Measurements from ENCODE around the gene SOX15.

The SOX15 gene

GRCh38 chr17:7562208-7562605 lies 27.7 kb downstream of the SOX15 start:
- TF ChIP-seq REST (IDR thresholded peaks at IDR 0.05; ENCODE audit: insufficient read depth in 1 of 2, low read depth in 2 of 2, low read length in 2 of 2) (no peak), TAF1 (IDR thresholded peaks at IDR 0.05; ENCODE audit: borderline replicate concordance, insufficient read depth, low read length) (no peak), FOXP2 (optimal IDR thresholded peaks at IDR 0.05; ENCODE audit: borderline replicate concordance, extremely low read depth, extremely low read length, insufficient read depth) (no peak), SIN3A (IDR thresholded peaks at IDR 0.05; ENCODE audit: borderline replicate concordance, insufficient read depth, low read length) (no peak), POLR2AphosphoS5 (IDR thresholded peaks at IDR 0.05; ENCODE audit: low read depth, low read length) (no peak)

- TF ChIP-seq TAF1 (IDR thresholded peaks at IDR 0.05; ENCODE audit: borderline replicate concordance, insufficient read depth, low read length) (no peak), SIN3A (IDR thresholded peaks at IDR 0.05; ENCODE audit: borderline replicate concordance, insufficient read depth, low read length) (no peak), FOXP2 (optimal IDR thresholded peaks at IDR 0.05; ENCODE audit: borderline replicate concordance, extremely low read depth, extremely low read length, insufficient read depth) (peak; percentile 81), POLR2AphosphoS5 (IDR thresholded peaks at IDR 0.05; ENCODE audit: low read depth, low read length) (peak; percentile 45; the same call in 1 of the 2 replicates), REST (IDR thresholded peaks at IDR 0.05; ENCODE audit: insufficient read depth in 1 of 2, low read depth in 2 of 2, low read length in 2 of 2) (no peak)
Measured at GRCh38 chr17:7561589-7562207, 28.2 kb downstream of the SOX15 start, which contains the start of gene SENP3. Gene SENP3 (plus strand): TSS chr17:7561919. CDS start chr17:7563077, 1,158 bp downstream.

GRCh38 chr17:7561028-7561575 lies 28.8 kb downstream of the SOX15 start:
- TF ChIP-seq SIN3A (IDR thresholded peaks at IDR 0.05; ENCODE audit: borderline replicate concordance, insufficient read depth, low read length) (0 out of 2 replicates have a peak, but pooled peaks have one; percentile 48), FOXP2 (optimal IDR thresholded peaks at IDR 0.05; ENCODE audit: borderline replicate concordance, extremely low read depth, extremely low read length, insufficient read depth) (peak; percentile 25), TAF1 (IDR thresholded peaks at IDR 0.05; ENCODE audit: borderline replicate concordance, insufficient read depth, low read length) (no peak; the same call in 1 of the 2 replicates)

- no peak for TF ChIP-seq TAF1 (IDR thresholded peaks at IDR 0.05; ENCODE audit: borderline replicate concordance, insufficient read depth, low read length)
- TF ChIP-seq POLR2AphosphoS5 (IDR thresholded peaks at IDR 0.05; ENCODE audit: low read depth, low read length), result 0 out of 2 replicates have a peak, but pooled peaks have one; percentile 7
- no peak for TF ChIP-seq FOXP2 (optimal IDR thresholded peaks at IDR 0.05; ENCODE audit: borderline replicate concordance, extremely low read depth, extremely low read length, insufficient read depth)
- no peak for TF ChIP-seq SIN3A (IDR thresholded peaks at IDR 0.05; ENCODE audit: borderline replicate concordance, insufficient read depth, low read length)
- no peak for TF ChIP-seq REST (IDR thresholded peaks at IDR 0.05; ENCODE audit: insufficient read depth in 1 of 2, low read depth in 2 of 2, low read length in 2 of 2)
Measured at GRCh38 chr17:7560172-7561027, 29.5 kb downstream of the SOX15 start.

Measured in PFSK-1 (cell line).